ENCODE measurements around the gene ST7. TPM values are rescaled to one million over a fixed set of nuclear protein-coding genes. Genes with fewer than 3 reads are reported as not detected.
"Not testable (repeated sequence)": the region's sequence is repeated elsewhere in the genome, so short reads cannot be mapped to it uniquely, and the experiment has no call there.

ST7 gene
- total RNA-seq, 1 donor from 2014 or later = 39.3 TPM

DNA sequence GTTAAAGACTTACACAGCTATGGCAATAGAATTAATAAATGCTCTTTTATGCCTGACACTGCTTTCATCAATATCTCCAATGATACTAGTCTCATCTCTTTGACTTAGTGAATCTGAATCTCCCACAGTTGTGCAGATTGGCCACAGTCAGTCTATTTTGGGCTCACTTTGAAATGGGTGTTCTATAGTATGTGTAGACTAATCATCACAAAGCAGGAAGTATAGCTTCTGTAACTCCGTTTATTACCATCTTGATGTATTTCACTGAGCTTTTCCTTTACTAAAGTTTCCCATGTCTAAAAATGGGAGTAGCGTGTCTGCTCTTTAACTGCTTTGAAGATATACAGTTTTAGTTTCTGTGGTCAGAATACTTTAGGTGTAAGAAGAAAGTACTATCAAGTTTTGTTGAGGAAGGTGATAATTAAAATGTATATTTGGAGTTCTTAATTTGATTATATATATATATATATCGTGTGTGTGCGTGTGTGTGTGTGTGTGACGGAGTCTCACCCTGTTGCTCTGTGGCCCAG, 70.1 kb downstream of the ST7 start:
- peaks cover 23% of the 10 kb centered on the region for H3K4me1 ChIP-seq (ENCODE audit: insufficient read depth, low read length)
- H3K9me3 Mint-ChIP-seq (ENCODE audit: unreplicated experiment) = no peaks in the 10 kb centered on the region
- H3K79me2 ChIP-seq (ENCODE audit: insufficient read depth, low read length) = peaks cover 73% of the 10 kb centered on the region
- no peak overlapping the region for H2AFZ ChIP-seq (ENCODE audit: low read depth, low read length)
- peak overlapping the region; percentile 74 for H3K4me3 Mint-ChIP-seq (ENCODE audit: unreplicated experiment)
- no peak overlapping the region for H3K27ac ChIP-seq (ENCODE audit: low read depth, low read length)
- H3K36me3 Mint-ChIP-seq (ENCODE audit: low read depth, unreplicated experiment) = no peaks in the 10 kb centered on the region
- no peak for TF ChIP-seq EZH2 (IDR thresholded peaks at IDR 0.05; ENCODE audit: insufficient read depth, low read length)
- TF ChIP-seq, protein P1, sequence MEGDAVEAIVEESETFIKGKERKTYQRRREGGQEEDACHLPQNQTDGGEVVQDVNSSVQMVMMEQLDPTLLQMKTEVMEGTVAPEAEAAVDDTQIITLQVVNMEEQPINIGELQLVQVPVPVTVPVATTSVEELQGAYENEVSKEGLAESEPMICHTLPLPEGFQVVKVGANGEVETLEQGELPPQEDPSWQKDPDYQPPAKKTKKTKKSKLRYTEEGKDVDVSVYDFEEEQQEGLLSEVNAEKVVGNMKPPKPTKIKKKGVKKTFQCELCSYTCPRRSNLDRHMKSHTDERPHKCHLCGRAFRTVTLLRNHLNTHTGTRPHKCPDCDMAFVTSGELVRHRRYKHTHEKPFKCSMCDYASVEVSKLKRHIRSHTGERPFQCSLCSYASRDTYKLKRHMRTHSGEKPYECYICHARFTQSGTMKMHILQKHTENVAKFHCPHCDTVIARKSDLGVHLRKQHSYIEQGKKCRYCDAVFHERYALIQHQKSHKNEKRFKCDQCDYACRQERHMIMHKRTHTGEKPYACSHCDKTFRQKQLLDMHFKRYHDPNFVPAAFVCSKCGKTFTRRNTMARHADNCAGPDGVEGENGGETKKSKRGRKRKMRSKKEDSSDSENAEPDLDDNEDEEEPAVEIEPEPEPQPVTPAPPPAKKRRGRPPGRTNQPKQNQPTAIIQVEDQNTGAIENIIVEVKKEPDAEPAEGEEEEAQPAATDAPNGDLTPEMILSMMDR (IDR thresholded peaks at IDR 0.05; ENCODE audit: insufficient read depth, low read depth, low read length) = no peak
- FAIRE-seq (no peak), DNase-seq (ENCODE audit: low read depth) (no peak)
- H3K27me3 Mint-ChIP-seq (ENCODE audit: low read depth, unreplicated experiment) = no peaks in the 10 kb centered on the region
- H3K36me3 ChIP-seq (ENCODE audit: insufficient read depth, low read length) = no peaks in the 10 kb centered on the region
- H3K9me3 ChIP-seq (ENCODE audit: insufficient read depth, low read depth, low read length) = no peaks in the 10 kb centered on the region
- H3K4me3 ChIP-seq (ENCODE audit: insufficient read depth, low read depth, low read length) = peak overlapping the region; percentile 19
- no peaks in the 10 kb centered on the region for H4K20me1 ChIP-seq (ENCODE audit: insufficient read depth, low read length)
- H3K4me1 Mint-ChIP-seq (ENCODE audit: low read depth, unreplicated experiment) = peaks cover 25% of the 10 kb centered on the region
- peak overlapping the region; percentile 28 for H3K9ac ChIP-seq (ENCODE audit: low read length)
- peak overlapping the region; percentile 87 for H3K4me2 ChIP-seq (ENCODE audit: low read length)
- no peak overlapping the region for H3K27ac Mint-ChIP-seq (ENCODE audit: unreplicated experiment)
- H3K27me3 ChIP-seq (ENCODE audit: insufficient read depth, low read length) = no peaks in the 10 kb centered on the region

DNA sequence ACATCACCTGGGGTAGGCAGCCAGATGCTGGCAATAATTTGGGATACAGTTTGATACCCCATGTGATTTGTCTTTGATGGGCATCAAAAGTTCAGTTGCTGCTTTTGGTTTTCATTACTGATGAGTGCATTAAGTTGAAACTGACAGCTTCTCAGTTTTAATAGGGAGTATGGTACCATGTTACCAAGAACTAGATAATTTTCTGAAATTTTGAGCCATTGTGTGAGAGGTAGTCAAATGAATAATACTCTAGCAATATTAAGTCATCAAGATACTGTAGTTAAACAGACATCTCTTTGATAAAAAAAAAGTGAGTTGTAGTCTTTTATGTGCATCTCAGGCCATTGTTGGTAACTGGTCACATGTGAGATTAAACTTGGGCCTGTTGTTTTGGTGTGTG, 71.5 kb downstream of the ST7 start:
- Histone ChIP-seq H3K79me2 (ENCODE audit: insufficient read depth, low read length) (peaks cover 85% of the 10 kb centered on the region), H3K4me2 (ENCODE audit: low read length) (peak overlapping the region; percentile 48), H3K4me1 (ENCODE audit: insufficient read depth, low read length) (peaks cover 17% of the 10 kb centered on the region), H3K36me3 (ENCODE audit: insufficient read depth, low read length) (no peaks in the 10 kb centered on the region), H2AFZ (ENCODE audit: low read depth, low read length) (no peak overlapping the region), H3K4me3 (ENCODE audit: insufficient read depth, low read depth, low read length) (no peak overlapping the region), H3K9ac (ENCODE audit: low read length) (no peak overlapping the region), H4K20me1 (ENCODE audit: insufficient read depth, low read length) (no peaks in the 10 kb centered on the region), H3K9me3 (ENCODE audit: insufficient read depth, low read depth, low read length) (no peaks in the 10 kb centered on the region), H3K27me3 (ENCODE audit: insufficient read depth, low read length) (no peaks in the 10 kb centered on the region), H3K27ac (ENCODE audit: low read depth, low read length) (peak overlapping the region; percentile 39)
- Mint-ChIP-seq H3K4me3 (ENCODE audit: unreplicated experiment) (no peak overlapping the region), H3K36me3 (ENCODE audit: low read depth, unreplicated experiment) (no peaks in the 10 kb centered on the region), H3K27ac (ENCODE audit: unreplicated experiment) (no peak overlapping the region), H3K27me3 (ENCODE audit: low read depth, unreplicated experiment) (no peaks in the 10 kb centered on the region), H3K4me1 (ENCODE audit: low read depth, unreplicated experiment) (peaks cover 25% of the 10 kb centered on the region), H3K9me3 (ENCODE audit: unreplicated experiment) (no peaks in the 10 kb centered on the region)
- FAIRE-seq (no peak), DNase-seq (ENCODE audit: low read depth) (no peak)
- TF ChIP-seq, protein P1 (IDR thresholded peaks at IDR 0.05; ENCODE audit: insufficient read depth, low read depth, low read length) = no peak
- TF ChIP-seq EZH2 (IDR thresholded peaks at IDR 0.05; ENCODE audit: insufficient read depth, low read length) = no peak

DNA sequence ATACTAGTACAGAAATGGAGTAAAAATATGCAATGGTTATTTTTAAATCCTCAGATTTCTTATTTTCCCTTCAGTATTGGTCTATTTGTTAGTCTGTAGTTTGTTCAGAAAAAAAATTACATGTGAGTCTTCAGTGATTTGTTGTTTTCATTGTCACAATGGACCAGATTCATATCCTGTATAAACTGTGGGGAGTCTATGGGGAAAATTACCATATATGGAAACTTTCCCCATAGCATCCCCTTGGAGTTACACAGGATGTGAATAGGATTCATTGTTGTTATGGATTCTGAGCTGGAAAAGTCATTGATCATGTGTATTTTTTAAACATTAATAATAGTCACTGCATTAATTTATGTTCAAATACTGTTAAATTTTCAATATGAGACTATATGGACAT, 72.6 kb downstream of the ST7 start:
- no peak for DNase-seq (ENCODE audit: low read depth)
- peaks cover 8% of the 10 kb centered on the region for H3K4me1 ChIP-seq (ENCODE audit: insufficient read depth, low read length)
- no peak overlapping the region for H3K27ac Mint-ChIP-seq (ENCODE audit: unreplicated experiment)
- peaks cover 88% of the 10 kb centered on the region for H3K79me2 ChIP-seq (ENCODE audit: insufficient read depth, low read length)
- no peak overlapping the region for H3K4me3 Mint-ChIP-seq (ENCODE audit: unreplicated experiment)
- FAIRE-seq = no peak
- H3K9me3 Mint-ChIP-seq (ENCODE audit: unreplicated experiment) = no peaks in the 10 kb centered on the region
- TF ChIP-seq EZH2 (IDR thresholded peaks at IDR 0.05; ENCODE audit: insufficient read depth, low read length) = no peak
- TF ChIP-seq, protein P1 (IDR thresholded peaks at IDR 0.05; ENCODE audit: insufficient read depth, low read depth, low read length) = no peak
- no peaks in the 10 kb centered on the region for H3K27me3 Mint-ChIP-seq (ENCODE audit: low read depth, unreplicated experiment)
- no peaks in the 10 kb centered on the region for H3K27me3 ChIP-seq (ENCODE audit: insufficient read depth, low read length)
- H2AFZ ChIP-seq (ENCODE audit: low read depth, low read length) = no peak overlapping the region
- no peaks in the 10 kb centered on the region for H3K36me3 ChIP-seq (ENCODE audit: insufficient read depth, low read length)
- H3K4me2 ChIP-seq (ENCODE audit: low read length) = peak overlapping the region; percentile 48
- no peak overlapping the region for H3K4me3 ChIP-seq (ENCODE audit: insufficient read depth, low read depth, low read length)
- no peak overlapping the region for H3K9ac ChIP-seq (ENCODE audit: low read length)
- peak overlapping the region; percentile 39 for H3K27ac ChIP-seq (ENCODE audit: low read depth, low read length)
- no peaks in the 10 kb centered on the region for H3K9me3 ChIP-seq (ENCODE audit: insufficient read depth, low read depth, low read length)
- no peaks in the 10 kb centered on the region for H4K20me1 ChIP-seq (ENCODE audit: insufficient read depth, low read length)
- peaks cover 5% of the 10 kb centered on the region for H3K36me3 Mint-ChIP-seq (ENCODE audit: low read depth, unreplicated experiment)
- peaks cover 25% of the 10 kb centered on the region for H3K4me1 Mint-ChIP-seq (ENCODE audit: low read depth, unreplicated experiment)

DNA sequence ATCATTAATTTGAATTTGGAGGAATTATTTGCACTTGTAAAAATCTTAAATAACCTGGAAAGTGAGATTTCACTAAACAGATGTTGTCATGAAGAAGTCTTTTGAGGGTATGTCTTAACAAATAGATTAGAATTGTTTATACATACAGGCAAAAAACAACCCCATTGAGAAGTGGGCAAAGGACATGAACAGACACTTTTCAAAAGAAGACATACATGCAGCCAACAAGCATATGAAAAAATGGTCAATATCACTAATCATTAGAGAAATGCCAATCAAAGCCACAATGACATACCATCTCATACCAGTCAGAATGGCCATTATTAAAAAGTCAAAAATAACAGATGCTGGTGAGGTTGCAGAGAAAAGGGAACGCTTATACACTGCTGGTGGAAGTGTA, 77.0 kb downstream of the ST7 start:
- not testable (repeated sequence) for H3K27ac Mint-ChIP-seq (ENCODE audit: unreplicated experiment); H3K9me3 Mint-ChIP-seq (ENCODE audit: unreplicated experiment); H3K4me2 ChIP-seq (ENCODE audit: low read length); H3K36me3 ChIP-seq (ENCODE audit: insufficient read depth, low read length); H4K20me1 ChIP-seq (ENCODE audit: insufficient read depth, low read length); H3K36me3 Mint-ChIP-seq (ENCODE audit: low read depth, unreplicated experiment); H3K27ac ChIP-seq (ENCODE audit: low read depth, low read length); H3K27me3 ChIP-seq (ENCODE audit: insufficient read depth, low read length); H3K4me3 ChIP-seq (ENCODE audit: insufficient read depth, low read depth, low read length); H3K9me3 ChIP-seq (ENCODE audit: insufficient read depth, low read depth, low read length); H3K4me3 Mint-ChIP-seq (ENCODE audit: unreplicated experiment); H3K9ac ChIP-seq (ENCODE audit: low read length); H3K4me1 ChIP-seq (ENCODE audit: insufficient read depth, low read length); FAIRE-seq; H3K27me3 Mint-ChIP-seq (ENCODE audit: low read depth, unreplicated experiment); DNase-seq (ENCODE audit: low read depth); H2AFZ ChIP-seq (ENCODE audit: low read depth, low read length)
- H3K79me2 ChIP-seq (ENCODE audit: insufficient read depth, low read length) = peaks cover 57% of the 10 kb centered on the region
- H3K4me1 Mint-ChIP-seq (ENCODE audit: low read depth, unreplicated experiment) = peaks cover 12% of the 10 kb centered on the region
